GM12878 (cell line): ENCODE results near the gene GRIN3A. TPM values are rescaled to one million over a fixed set of nuclear protein-coding genes. Genes with fewer than 3 reads are reported as not detected.

Experiments
- ATAC-seq: fragments of 200-7000 bp; cut with Tn5 transposase; 3 replicates; pipeline ENCODE4 v1.9.1; 2020; ENCODE audit warnings: mild to moderate bottlenecking, moderate library complexity
- BruUV-seq: library from RNA; stranded (reverse); fragments of 400-500 nt; replicated peaks from 2 replicates; lab custom pipeline; 2021; lab: Mats Ljungman, UMichigan
- CTCF ChIA-PET: fragments of 300-600 bp; sonication (Branson Sonifier 250); formaldehyde crosslinking; extraction: SDS; loops from one replicate; lab custom pipeline; 2021; ENCODE audit warnings: inconsistent platforms; lab: Yijun Ruan, JAX
- POLR2A ChIA-PET: fragments of 350-600 bp; formaldehyde crosslinking; extraction: SDS; loops from one replicate; lab custom pipeline; 2021; ENCODE audit warnings: inconsistent platforms; lab: Charles Lee
- RAD21 ChIA-PET: fragments of 300-600 bp; sonication (Branson Sonifier 250); formaldehyde crosslinking; loops from one replicate; lab custom pipeline; 2023; ENCODE audit warnings: antibody characterized with exemption; ENCODE audit not compliant: unreplicated experiment; lab: Charles Lee
- SMC1A ChIA-PET: fragments of 300-600 bp; sonication (Branson Sonifier 250); formaldehyde crosslinking; loops from one replicate; lab custom pipeline; 2023; ENCODE audit not compliant: unreplicated experiment, uncharacterized antibody; lab: Charles Lee
- DNase-seq: peaks from one replicate; pipeline ENCODE4 v3.0.0-alpha.2; 2011; ENCODE audit warnings: low read depth, low spot score
- FAIRE-seq: peaks from 3 replicates; lab custom pipeline; 2011; peaks lifted over from hg19 to GRCh38; lab: Jason Lieb, UNC
- H2AFZ ChIP-seq: 2 replicates; pipeline ENCODE4 v1.6.0; 2011; ENCODE audit warnings: low read depth, low read length, control low read depth; ENCODE audit not compliant: control insufficient read depth
- H3K27ac ChIP-seq: 2 replicates; pipeline ENCODE4 v1.5.1; 2011; ENCODE audit warnings: control low read depth; ENCODE audit not compliant: control insufficient read depth, insufficient read depth
- H3K27me3 ChIP-seq, 2 experiments: replicated peaks in 1 of 2; 2 replicates each; pipeline versions ENCODE4 v1.6.0 to v1.6.1; 2011; ENCODE audit warnings: low read length in 1 of 2; ENCODE audit not compliant: control insufficient read depth in 2 of 2, insufficient read depth in 2 of 2
- H3K36me3 ChIP-seq, 2 experiments: 2 replicates each; pipeline ENCODE4 v1.5.1; 2011; ENCODE audit warnings: low read length in 1 of 2; ENCODE audit not compliant: control insufficient read depth in 2 of 2, insufficient read depth in 2 of 2
- H3K4me1 ChIP-seq: 2 replicates; pipeline ENCODE4 v1.6.1; 2011; ENCODE audit warnings: mild to moderate bottlenecking, low read length, moderate library complexity, mixed read lengths; ENCODE audit not compliant: control insufficient read depth, insufficient read depth
- H3K4me2 ChIP-seq: 2 replicates; pipeline ENCODE4 v1.6.0; 2011; ENCODE audit warnings: control low read depth; ENCODE audit not compliant: control insufficient read depth, insufficient read depth
- H3K4me3 ChIP-seq: fragments of 200-600 bp; sonication (generic); 2 replicates; pipeline ENCODE4 v1.5.1; 2016
- H3K79me2 ChIP-seq: 2 replicates; pipeline ENCODE4 v1.6.0; 2011; ENCODE audit warnings: low read length; ENCODE audit not compliant: control insufficient read depth, insufficient read depth
- H3K9ac ChIP-seq: 2 replicates; pipeline ENCODE4 v1.8.0; 2011; ENCODE audit warnings: low read length, control low read depth, mixed read lengths; ENCODE audit not compliant: control insufficient read depth, insufficient read depth
- H3K9me3 ChIP-seq: replicated peaks from 3 replicates; pipeline ENCODE4 v1.5.1; 2011; ENCODE audit warnings: mild to moderate bottlenecking, low read length; ENCODE audit not compliant: control insufficient read depth, insufficient read depth
- H4K20me1 ChIP-seq: 2 replicates; pipeline ENCODE4 v1.6.0; 2011; ENCODE audit not compliant: control insufficient read depth, insufficient read depth
- CREM ChIP-seq: IDR thresholded peaks from 2 replicates; pipeline ENCODE4 v1.6.1; 2014; ENCODE audit warnings: antibody characterized with exemption, low read depth
- GABPA ChIP-seq: IDR thresholded peaks from 2 replicates; pipeline ENCODE4 v1.6.1; 2014; ENCODE audit warnings: antibody characterized with exemption, low read depth, mild to moderate bottlenecking, inconsistent platforms
- GATAD2B ChIP-seq: fragments of 450-650 bp; conservative IDR thresholded peaks from 2 replicates; pipeline ENCODE4 v1.6.1; 2017; ENCODE audit warnings: low read depth, mild to moderate bottlenecking, moderate library complexity
- HDAC2 ChIP-seq: fragments of 200-600 bp; sonication (generic); IDR thresholded peaks from 2 replicates; pipeline ENCODE4 v1.6.1; 2017
- HDGF ChIP-seq: fragments of 450-650 bp; IDR thresholded peaks from 2 replicates; pipeline ENCODE4 v1.6.1; 2016; ENCODE audit warnings: antibody characterized with exemption
- KLF5 ChIP-seq: fragments of 450-650 bp; IDR thresholded peaks from 2 replicates; pipeline ENCODE4 v1.6.1; 2014; ENCODE audit warnings: mild to moderate bottlenecking; ENCODE audit not compliant: partially characterized antibody
- MTA2 ChIP-seq: fragments of 450-650 bp; IDR thresholded peaks from 2 replicates; pipeline ENCODE4 v1.6.1; 2016; ENCODE audit warnings: low read depth, mild to moderate bottlenecking, moderate library complexity
- NFXL1 ChIP-seq: fragments of 450-650 bp; IDR thresholded peaks from 2 replicates; pipeline ENCODE4 v1.6.1; 2017; ENCODE audit warnings: antibody characterized with exemption, mild to moderate bottlenecking, borderline replicate concordance
- NFYA ChIP-seq: IDR thresholded peaks from 2 replicates; pipeline ENCODE4 v1.6.1; 2011; ENCODE audit warnings: low read depth, mild to moderate bottlenecking, low read length, improper control_type of control experiment, borderline replicate concordance
- RBBP5 ChIP-seq: fragments of 200-600 bp; sonication (generic); conservative IDR thresholded peaks from 2 replicates; pipeline ENCODE4 v1.6.1; 2016
- RCOR1 ChIP-seq: conservative IDR thresholded peaks from 2 replicates; pipeline ENCODE4 v1.6.1; 2012; ENCODE audit warnings: low read depth, low read length, improper control_type of control experiment
- SIN3A ChIP-seq: IDR thresholded peaks from 2 replicates; pipeline ENCODE4 v1.6.1; 2012; ENCODE audit warnings: low read depth, low read length, improper control_type of control experiment
- STAT3 ChIP-seq: IDR thresholded peaks from 2 replicates; pipeline ENCODE4 v1.6.1; 2011; ENCODE audit warnings: low read depth, low read length, improper control_type of control experiment
- SUZ12 ChIP-seq: fragments of 200-600 bp; sonication (generic); IDR thresholded peaks from one replicate; pipeline ENCODE4 v1.6.1; 2018; ENCODE audit warnings: antibody characterized with exemption, mild to moderate bottlenecking; ENCODE audit not compliant: unreplicated experiment
- ZBED1 ChIP-seq: IDR thresholded peaks from 2 replicates; pipeline ENCODE4 v1.6.1; 2016; ENCODE audit warnings: borderline replicate concordance
- ZZZ3 ChIP-seq: IDR thresholded peaks from 2 replicates; pipeline ENCODE4 v1.6.1; 2011; ENCODE audit warnings: low read depth; ENCODE audit not compliant: control insufficient read depth, insufficient read length
- in situ Hi-C: fragments of 300-500 bp; cut with MboI; formaldehyde crosslinking; loops from 9 replicates; pipeline ENCODE4 v1.14.3; 2018; ENCODE audit warnings: mixed read lengths
- intact Hi-C: fragments of 100-400 bp; cut with micrococcal nuclease; formaldehyde crosslinking; loops from one replicate; pipeline ENCODE4 v1.14.2; 2022; ENCODE audit not compliant: unreplicated experiment
- polyA plus RNA-seq, 11 experiments: library from polyadenylated mRNA; depleted of rRNA in 4 of 11; unstranded in 6 of 11; stranded (reverse) in 5 of 11; fragments of >200 nt; fragmentation: Nextera tagmentation in 4 of 11; fragmentation: Illumina TruSeq in 1 of 11; extraction: Ambion mirVana in 4 of 11; extraction: Trizol in 1 of 11; gene quantifications; 1 replicate in 1 of 11; 2 replicates in 10 of 11; pipeline versions ENCODE4 v1.2.1 to v1.2.3, GENCODE V29; 2011 to 2016; ENCODE audit warnings: inconsistent platforms in 2 of 11, missing spikeins in 2 of 11, low read depth in 1 of 11
- total RNA-seq, 4 experiments: library from RNA; depleted of rRNA in 3 of 4; stranded (reverse); fragments of >200 nt in 3 of 4; fragmentation: Illumina TruSeq in 1 of 4; extraction: Trizol in 1 of 4; gene quantifications; 2 replicates each; pipeline versions ENCODE4 v1.2.1 to v1.2.3, GENCODE V29; 2013 to 2021
- TF ChIP-seq, protein P1 (sequence below): IDR thresholded peaks from 2 replicates; pipeline ENCODE4 v1.6.1; 2011; ENCODE audit warnings: low read depth, low read length, improper control_type of control experiment, borderline replicate concordance
- TF ChIP-seq, protein P2 (sequence below): fragments of 450-650 bp; IDR thresholded peaks from 2 replicates; pipeline ENCODE4 v1.6.1; 2018; ENCODE audit warnings: borderline replicate concordance, mild to moderate bottlenecking; ENCODE audit not compliant: partially characterized antibody
- TF ChIP-seq, protein P3 (sequence below): fragments of 450-650 bp; formaldehyde crosslinking; IDR thresholded peaks from 2 replicates; pipeline ENCODE4 v1.4.0; 2020; ENCODE audit warnings: mild to moderate bottlenecking, moderate library complexity

GRIN3A gene
- total and polyA plus RNA-seq, 10 of the 15 experiments (the other 5 are each of a cell fraction or from before 2014, with no cell fraction given): 0.03 to 0.05 (median 0.04) TPM; not detected in 7

DNA sequence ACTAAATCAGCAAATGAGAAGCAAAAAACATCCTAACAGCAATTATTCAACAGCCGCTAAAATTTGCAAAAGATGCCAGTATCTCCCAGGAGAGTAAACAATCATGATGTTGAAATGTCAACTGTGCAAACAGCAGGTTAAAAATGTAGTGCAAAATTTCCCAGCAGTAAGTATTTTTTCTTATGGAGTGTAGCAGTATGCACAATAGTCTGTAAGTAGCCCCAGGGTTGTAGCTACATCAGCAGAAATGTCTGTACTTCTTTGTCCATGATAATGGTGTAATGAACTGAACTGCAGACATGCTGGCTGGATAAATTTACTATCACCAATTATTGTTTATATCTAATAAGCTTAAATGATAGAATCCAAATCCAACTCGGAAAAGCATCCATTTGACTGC, 31.4 kb downstream of the GRIN3A start (continued):
- TF ChIP-seq, protein P1, sequence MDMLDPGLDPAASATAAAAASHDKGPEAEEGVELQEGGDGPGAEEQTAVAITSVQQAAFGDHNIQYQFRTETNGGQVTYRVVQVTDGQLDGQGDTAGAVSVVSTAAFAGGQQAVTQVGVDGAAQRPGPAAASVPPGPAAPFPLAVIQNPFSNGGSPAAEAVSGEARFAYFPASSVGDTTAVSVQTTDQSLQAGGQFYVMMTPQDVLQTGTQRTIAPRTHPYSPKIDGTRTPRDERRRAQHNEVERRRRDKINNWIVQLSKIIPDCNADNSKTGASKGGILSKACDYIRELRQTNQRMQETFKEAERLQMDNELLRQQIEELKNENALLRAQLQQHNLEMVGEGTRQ: no peak
- TF ChIP-seq SIN3A (no peak), RBBP5 (no peak), MTA2 (no peak), NFXL1 (no peak), ZBED1 (no peak), HDGF (no peak), GABPA (no peak)
- TF ChIP-seq, protein P2, sequence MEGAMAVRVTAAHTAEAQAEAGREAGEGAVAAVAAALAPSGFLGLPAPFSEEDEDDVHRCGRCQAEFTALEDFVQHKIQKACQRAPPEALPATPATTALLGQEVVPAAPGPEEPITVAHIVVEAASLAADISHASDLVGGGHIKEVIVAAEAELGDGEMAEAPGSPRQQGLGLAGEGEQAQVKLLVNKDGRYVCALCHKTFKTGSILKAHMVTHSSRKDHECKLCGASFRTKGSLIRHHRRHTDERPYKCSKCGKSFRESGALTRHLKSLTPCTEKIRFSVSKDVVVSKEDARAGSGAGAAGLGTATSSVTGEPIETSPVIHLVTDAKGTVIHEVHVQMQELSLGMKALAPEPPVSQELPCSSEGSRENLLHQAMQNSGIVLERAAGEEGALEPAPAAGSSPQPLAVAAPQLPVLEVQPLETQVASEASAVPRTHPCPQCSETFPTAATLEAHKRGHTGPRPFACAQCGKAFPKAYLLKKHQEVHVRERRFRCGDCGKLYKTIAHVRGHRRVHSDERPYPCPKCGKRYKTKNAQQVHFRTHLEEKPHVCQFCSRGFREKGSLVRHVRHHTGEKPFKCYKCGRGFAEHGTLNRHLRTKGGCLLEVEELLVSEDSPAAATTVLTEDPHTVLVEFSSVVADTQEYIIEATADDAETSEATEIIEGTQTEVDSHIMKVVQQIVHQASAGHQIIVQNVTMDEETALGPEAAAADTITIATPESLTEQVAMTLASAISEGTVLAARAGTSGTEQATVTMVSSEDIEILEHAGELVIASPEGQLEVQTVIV: no peak
- TF ChIP-seq, all 136 proteins: peak for 0

DNA sequence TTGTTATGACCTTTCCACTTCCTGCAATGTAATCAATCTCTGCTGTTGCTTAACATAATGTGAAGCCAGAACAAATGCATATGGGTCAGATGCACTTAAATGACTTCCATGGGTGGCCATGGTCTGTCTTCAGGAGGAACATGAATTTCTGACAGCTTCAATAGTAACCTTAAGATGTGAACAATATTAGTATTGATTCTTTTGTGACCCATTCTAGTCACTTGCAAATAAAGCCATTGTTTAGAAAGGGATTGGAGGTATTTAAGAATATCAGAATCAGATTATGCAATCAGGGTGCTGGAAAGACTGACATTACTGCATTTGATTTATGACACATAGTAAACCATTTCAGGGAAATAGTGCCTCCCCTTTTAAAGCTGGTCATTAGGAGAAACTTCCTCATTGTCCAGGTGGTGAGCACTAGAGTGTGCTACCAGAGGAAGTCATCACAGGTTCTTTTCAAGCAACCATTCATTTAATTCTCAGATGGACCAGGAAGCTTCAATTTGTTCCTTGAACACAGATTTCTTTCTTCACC, 32.1 kb downstream of the GRIN3A start:
- RAD21 ChIA-PET: no interaction called here
- no peak overlapping the region for H3K4me2 ChIP-seq
- no peak overlapping the region for H3K27ac ChIP-seq
- DNase-seq: no peak
- no peaks in the 10 kb centered on the region for H3K9me3 ChIP-seq
- ATAC-seq: no peak
- in situ Hi-C loops: no loop called here
- H3K4me1 ChIP-seq: no peaks in the 10 kb centered on the region; the same call in 1 of the 2 replicates
- no peaks in the 10 kb centered on the region for H4K20me1 ChIP-seq
- no peaks in the 10 kb centered on the region for H3K36me3 ChIP-seq
- SMC1A ChIA-PET: no interaction called here
- H2AFZ ChIP-seq: no peak overlapping the region
- no TSS peak for BruUV-seq
- CTCF ChIA-PET: interaction anchor here (0.6 to 1.3 kb wide), 2 partner anchors 10 to 13 kb away, joined by 3 read pairs; no protein-coding TSS in a partner anchor
- no peak for FAIRE-seq
- H3K9ac ChIP-seq: no peak overlapping the region
- H3K4me3 ChIP-seq: no peak overlapping the region
- POLR2A ChIA-PET: no interaction called here
- H3K79me2 ChIP-seq: no peaks in the 10 kb centered on the region
- intact Hi-C loops: loop anchor here (5.0 kb wide), 1 partner anchor 104 kb away; no protein-coding TSS in a partner anchor
- peaks cover 0 to 2% of the 10 kb centered on the region in 2 experiments; a peak in 2 of 4 replicates for H3K27me3 ChIP-seq
- TF ChIP-seq RCOR1: no peak
- TF ChIP-seq, protein P3, sequence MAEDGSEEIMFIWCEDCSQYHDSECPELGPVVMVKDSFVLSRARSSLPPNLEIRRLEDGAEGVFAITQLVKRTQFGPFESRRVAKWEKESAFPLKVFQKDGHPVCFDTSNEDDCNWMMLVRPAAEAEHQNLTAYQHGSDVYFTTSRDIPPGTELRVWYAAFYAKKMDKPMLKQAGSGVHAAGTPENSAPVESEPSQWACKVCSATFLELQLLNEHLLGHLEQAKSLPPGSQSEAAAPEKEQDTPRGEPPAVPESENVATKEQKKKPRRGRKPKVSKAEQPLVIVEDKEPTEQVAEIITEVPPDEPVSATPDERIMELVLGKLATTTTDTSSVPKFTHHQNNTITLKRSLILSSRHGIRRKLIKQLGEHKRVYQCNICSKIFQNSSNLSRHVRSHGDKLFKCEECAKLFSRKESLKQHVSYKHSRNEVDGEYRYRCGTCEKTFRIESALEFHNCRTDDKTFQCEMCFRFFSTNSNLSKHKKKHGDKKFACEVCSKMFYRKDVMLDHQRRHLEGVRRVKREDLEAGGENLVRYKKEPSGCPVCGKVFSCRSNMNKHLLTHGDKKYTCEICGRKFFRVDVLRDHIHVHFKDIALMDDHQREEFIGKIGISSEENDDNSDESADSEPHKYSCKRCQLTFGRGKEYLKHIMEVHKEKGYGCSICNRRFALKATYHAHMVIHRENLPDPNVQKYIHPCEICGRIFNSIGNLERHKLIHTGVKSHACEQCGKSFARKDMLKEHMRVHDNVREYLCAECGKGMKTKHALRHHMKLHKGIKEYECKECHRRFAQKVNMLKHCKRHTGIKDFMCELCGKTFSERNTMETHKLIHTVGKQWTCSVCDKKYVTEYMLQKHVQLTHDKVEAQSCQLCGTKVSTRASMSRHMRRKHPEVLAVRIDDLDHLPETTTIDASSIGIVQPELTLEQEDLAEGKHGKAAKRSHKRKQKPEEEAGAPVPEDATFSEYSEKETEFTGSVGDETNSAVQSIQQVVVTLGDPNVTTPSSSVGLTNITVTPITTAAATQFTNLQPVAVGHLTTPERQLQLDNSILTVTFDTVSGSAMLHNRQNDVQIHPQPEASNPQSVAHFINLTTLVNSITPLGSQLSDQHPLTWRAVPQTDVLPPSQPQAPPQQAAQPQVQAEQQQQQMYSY: no peak
- TF ChIP-seq ZZZ3: no peak
- TF ChIP-seq HDAC2: no peak
- TF ChIP-seq KLF5: no peak
- TF ChIP-seq GATAD2B: no peak
- TF ChIP-seq CREM: no peak
- TF ChIP-seq STAT3: no peak
- no peak for TF ChIP-seq SUZ12
- no peak for TF ChIP-seq NFYA
